GM10847 (cell line): Measurements from ENCODE around the gene TTLL9.

Source experiments
- POLR2A ChIP-seq: IDR thresholded peaks from 2 replicates; pipeline ENCODE4 v1.6.1; 2011; ENCODE audit not compliant: insufficient read length; ENCODE audit errors: extremely low read depth

TTLL9 gene

DNA sequence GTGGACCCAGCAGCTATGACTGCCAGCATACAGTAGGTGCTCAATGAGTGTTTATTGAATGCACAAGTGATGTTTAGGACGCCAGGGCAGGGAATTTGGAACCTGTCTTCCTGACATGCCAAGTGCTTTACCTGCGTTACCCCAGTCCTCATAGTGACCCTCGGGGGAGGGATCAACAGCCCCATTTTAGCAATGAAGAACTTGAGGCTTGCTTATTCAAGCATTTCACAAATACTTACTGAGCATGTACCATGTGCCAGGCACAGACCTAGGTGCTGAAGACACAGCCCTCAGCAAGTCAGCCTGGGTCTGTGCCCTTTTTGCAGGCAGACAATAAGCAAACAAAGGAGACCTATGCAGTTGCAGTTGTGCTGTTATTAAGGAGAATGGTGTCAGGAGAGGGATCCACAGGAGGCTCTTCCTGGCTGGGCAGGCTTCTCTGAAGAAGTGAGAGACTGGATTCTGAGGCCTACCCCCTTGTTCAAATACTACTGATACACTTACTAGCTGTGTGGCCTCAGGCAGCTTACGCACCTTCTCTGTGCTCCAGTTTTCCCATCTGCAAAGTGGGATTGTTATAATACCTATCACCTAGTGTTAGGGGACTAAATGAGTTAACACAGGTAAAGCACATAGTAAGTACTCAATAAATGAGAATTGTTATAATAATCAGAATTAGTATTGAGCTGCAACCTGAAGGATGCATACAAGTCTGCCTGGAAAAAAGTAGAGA lies 39.8 kb downstream of the TTLL9 start:
- TF ChIP-seq POLR2A, result no peak

- no peak for TF ChIP-seq POLR2A
These were observed 43.2 kb downstream of the TTLL9 start for GRCh38 chr20:31913431-31914157.

GRCh38 chr20:31914170-31914569 lies 43.7 kb downstream of the TTLL9 start:
- TF ChIP-seq POLR2A, result no peak

- TF ChIP-seq POLR2A, result no peak
These were observed 45.3 kb downstream of the TTLL9 start for GRCh38 chr20:31915491-31916280.

DNA sequence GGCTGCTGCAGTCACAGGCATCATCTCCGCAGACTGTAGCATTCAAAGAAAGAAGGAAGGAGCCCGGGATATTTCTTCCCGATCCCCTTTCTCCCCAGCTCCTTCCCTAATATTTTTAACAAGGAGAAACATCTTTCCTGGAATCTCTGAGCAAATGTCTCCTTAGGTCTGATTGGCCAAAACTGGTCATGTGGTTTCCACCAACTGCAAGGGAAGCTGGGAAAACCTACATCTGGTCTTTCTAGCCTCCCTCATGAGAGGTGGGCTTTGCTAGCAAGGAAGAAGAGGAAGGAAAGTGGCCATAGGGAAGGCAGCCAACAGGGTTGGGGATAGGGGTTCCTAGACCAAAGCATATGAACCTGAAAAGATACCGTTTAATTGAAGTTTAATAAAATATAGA lies 46.3 kb downstream of the TTLL9 start:
- no peak for TF ChIP-seq POLR2A

DNA sequence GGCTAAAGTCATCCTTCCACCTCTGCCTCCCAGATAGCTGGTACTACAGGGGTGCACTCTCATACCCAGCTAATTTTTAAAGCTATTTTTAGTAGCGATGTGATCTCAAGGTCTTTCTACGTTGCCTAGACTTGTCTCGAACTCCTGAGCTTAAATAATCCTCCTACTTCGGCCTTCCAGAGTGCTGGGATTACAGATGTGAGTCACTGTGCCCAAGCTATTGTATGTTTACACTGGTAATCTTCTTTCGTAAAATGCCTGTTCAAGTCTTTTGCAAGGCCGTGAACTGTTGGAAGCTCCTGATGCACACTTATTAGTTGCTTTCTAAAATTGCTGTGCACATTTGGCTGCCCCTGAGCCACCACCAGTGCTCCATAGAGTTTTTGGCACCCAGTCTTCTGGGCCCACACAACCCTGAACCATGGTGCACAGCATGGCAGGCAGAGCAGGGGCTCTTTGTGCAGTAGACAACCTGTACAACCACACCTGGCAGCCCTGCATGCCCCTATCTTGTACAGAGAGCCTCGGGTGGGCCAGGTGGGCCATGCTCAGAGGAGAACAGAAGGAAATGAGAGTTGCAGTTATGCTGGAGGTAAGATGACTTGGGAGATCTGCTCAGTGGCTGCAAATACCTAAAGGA lies 48.2 kb downstream of the TTLL9 start:
- TF ChIP-seq POLR2A, result no peak

DNA sequence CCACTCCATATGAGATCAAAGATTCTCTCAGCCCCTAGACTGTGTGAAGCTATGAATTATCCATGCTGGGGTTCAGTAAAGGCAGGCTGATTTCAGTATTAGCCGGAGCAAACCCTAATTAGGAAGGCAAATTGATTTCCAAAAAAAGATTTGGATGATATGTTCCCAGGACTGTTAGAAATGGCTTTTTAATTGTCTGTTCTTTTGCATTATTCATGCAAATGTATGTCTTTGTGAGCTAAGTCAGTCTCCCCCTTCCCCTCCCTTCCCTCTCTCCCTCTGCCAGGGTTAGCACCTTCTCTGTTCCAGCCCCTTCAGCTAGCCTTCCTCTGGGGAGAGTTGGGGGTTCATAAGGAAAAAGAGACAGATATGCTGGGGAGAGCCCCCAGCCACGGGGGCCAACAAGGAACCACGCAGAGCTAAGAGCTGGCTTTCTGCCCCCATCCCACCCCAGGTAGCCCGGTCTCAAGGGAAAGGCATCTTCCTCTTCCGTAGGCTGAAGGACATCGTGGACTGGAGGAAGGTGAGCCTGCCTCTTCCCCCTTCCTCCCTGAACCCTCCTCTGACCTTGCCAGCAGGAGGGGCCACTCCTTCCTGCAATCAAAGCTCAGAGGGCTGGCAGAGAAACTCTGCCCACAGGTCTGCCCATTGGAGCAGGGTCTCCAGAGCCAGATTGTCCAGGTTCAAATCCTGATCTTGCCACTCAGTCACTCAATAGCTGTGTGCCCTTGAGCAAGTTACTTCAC lies 49.1 kb downstream of the TTLL9 start:
- TF ChIP-seq POLR2A, result no peak

GRCh38 chr20:31920275-31920855 lies 49.9 kb downstream of the TTLL9 start:
- no peak for TF ChIP-seq POLR2A

- no peak for TF ChIP-seq POLR2A
These were observed 51.7 kb downstream of the TTLL9 start for GRCh38 chr20:31922181-31922580.

DNA sequence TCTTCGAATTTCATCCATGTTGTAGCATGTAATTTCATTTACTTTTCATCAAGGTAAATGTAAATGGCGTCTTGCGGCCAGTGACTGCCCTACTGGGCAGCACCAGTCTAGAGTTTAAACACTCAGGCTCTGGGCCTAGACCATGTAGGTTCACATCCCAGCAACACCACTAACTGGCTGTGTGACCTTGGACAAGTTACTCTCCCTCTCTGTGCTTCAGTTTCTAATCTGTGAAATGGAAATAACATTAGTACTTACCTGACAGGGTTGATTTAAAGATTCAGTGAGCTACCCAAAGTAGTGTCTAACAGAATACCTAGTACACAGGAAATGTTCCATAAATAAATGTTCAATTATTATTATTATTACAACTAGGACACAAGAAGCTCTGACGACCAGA lies 52.2 kb downstream of the TTLL9 start:
- no peak for TF ChIP-seq POLR2A

DNA sequence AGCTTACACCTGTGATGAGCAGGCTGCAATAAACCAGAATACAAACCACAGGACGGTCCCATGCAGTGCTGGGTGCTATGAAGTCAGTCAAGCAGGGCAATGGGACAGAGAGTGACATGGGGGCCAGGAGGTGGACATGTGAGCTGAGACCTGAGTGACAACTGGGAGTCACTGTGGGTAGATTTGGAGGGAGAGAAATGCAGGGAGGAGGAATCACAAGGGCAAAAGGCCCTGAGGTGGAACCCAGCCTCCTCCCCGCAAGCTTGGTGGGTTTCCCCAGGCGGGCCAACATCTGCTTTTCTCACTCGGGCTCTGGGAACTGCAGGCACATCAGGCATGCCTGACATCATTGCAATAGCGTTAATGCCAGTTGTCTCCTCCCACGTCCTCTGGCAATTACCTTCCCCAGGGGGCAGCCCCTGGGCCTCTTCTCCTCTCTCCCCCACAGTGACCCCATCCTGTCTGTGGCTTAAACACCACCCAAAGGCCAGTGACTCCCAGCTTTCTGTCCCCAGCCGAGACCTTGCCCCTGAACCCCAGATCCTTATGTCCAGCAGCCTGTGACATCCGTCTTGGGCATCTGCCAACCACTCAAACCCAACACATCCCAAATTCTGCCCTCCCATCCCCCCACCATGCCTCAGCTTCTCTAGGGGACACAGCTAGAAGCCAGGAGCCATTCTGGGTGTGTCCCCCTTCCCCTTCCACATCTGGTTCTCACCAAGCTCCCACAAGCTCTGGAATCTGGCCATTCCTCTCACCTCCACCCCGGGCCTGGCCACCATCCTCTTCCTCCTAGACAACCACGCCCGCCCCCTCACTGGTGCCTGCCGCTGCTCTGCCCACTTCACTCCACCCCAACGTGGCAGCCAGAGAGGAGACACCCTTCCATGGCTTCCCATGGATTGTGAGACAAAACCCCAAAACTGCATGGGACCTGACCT lies 53.2 kb downstream of the TTLL9 start:
- no peak for TF ChIP-seq POLR2A

GRCh38 chr20:31924561-31924960 lies 54.1 kb downstream of the TTLL9 start:
- no peak for TF ChIP-seq POLR2A

DNA sequence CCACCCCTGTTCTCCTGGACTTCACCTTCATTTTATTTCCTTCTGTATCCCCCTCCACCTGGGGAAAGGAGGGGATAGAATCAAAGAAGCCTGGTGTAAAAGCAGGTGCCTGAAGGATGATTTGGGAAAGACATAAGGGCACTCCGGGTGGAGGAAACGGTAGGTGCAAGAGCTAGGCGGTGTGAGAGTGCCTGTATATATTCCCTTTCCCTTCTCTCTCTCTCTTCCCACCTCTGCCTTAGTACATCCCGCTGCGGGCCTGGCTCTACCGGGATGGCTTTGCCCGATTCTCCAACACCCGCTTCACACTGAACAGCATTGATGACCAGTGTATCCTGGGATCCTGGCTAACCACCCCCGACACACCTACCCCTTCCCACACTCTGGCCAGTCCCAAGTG lies 55.2 kb downstream of the TTLL9 start:
- TF ChIP-seq POLR2A, result no peak
